ENCODE data around the gene NXN.

Gene NXN

GRCh38 chr17:964876-965275 lies 14.7 kb downstream of the NXN start:
- in situ Hi-C loops (cut with MboI; ENCODE audit: low pct_unique_long_range_greater_than_20kb, low sequenced_read_pairs, unreplicated experiment) = no loop called here
- DNase-seq (ENCODE audit: low spot score) = no peak
- TF ChIP-seq CTCF (IDR thresholded peaks at IDR 0.05; ENCODE audit: extremely low read depth, insufficient read depth, missing control alignments) = no peak

- no peak for DNase-seq (ENCODE audit: low spot score)
- in situ Hi-C loops (cut with MboI; ENCODE audit: low pct_unique_long_range_greater_than_20kb, low sequenced_read_pairs, unreplicated experiment) = no loop called here
- TF ChIP-seq CTCF (IDR thresholded peaks at IDR 0.05; ENCODE audit: extremely low read depth, insufficient read depth, missing control alignments) = no peak
Measured at GRCh38 chr17:962670-963069, 16.9 kb downstream of the NXN start.

GRCh38 chr17:962166-962565 lies 17.4 kb downstream of the NXN start:
- no peak for DNase-seq (ENCODE audit: low spot score)
- TF ChIP-seq CTCF (IDR thresholded peaks at IDR 0.05; ENCODE audit: extremely low read depth, insufficient read depth, missing control alignments) = no peak
- in situ Hi-C loops (cut with MboI; ENCODE audit: low pct_unique_long_range_greater_than_20kb, low sequenced_read_pairs, unreplicated experiment) = no loop called here

GRCh38 chr17:958712-959451 lies 20.7 kb downstream of the NXN start:
- in situ Hi-C loops (cut with MboI; ENCODE audit: low pct_unique_long_range_greater_than_20kb, low sequenced_read_pairs, unreplicated experiment) = no loop called here
- no peak for DNase-seq (ENCODE audit: low spot score)
- TF ChIP-seq CTCF (IDR thresholded peaks at IDR 0.05; ENCODE audit: extremely low read depth, insufficient read depth, missing control alignments) = no peak

- no peak for TF ChIP-seq CTCF (IDR thresholded peaks at IDR 0.05; ENCODE audit: extremely low read depth, insufficient read depth, missing control alignments)
- no peak for DNase-seq (ENCODE audit: low spot score)
- in situ Hi-C loops (cut with MboI; ENCODE audit: low pct_unique_long_range_greater_than_20kb, low sequenced_read_pairs, unreplicated experiment) = no loop called here
Measured at GRCh38 chr17:957856-958421, 21.6 kb downstream of the NXN start.

GRCh38 chr17:956905-957304 lies 22.7 kb downstream of the NXN start:
- no peak for TF ChIP-seq CTCF (IDR thresholded peaks at IDR 0.05; ENCODE audit: extremely low read depth, insufficient read depth, missing control alignments)
- in situ Hi-C loops (cut with MboI; ENCODE audit: low pct_unique_long_range_greater_than_20kb, low sequenced_read_pairs, unreplicated experiment) = no loop called here

More at GRCh38 chr17:956905-957304, 22.7 kb downstream of the NXN start:
- no peak for DNase-seq (ENCODE audit: low spot score)
